SK-N-SH (cell line): Measurements from ENCODE around the gene SLC17A9. TPM values are rescaled to one million over a fixed set of nuclear protein-coding genes. Genes with fewer than 3 reads are reported as not detected.

ENCODE experiments used
- CTCF ChIA-PET: fragments of 300-600, 350-600 bp; formaldehyde crosslinking; extraction: SDS; loops from one replicate; lab custom pipeline; 2021; lab: Yijun Ruan, JAX
- POLR2A ChIA-PET: fragments of 350-600 bp; sonication (Branson Sonifier 250); formaldehyde crosslinking; extraction: SDS; loops from one replicate; lab custom pipeline; 2020; ENCODE audit warnings: antibody characterized with exemption, inconsistent platforms; lab: Yijun Ruan, JAX
- DNase-seq: peaks from one replicate; pipeline ENCODE4 v3.0.0; 2012
- H2AFZ ChIP-seq: fragments of 200-600 bp; sonication (generic); 2 replicates; pipeline ENCODE4 v1.8.1; 2016; ENCODE audit warnings: antibody characterized with exemption, mild to moderate bottlenecking, low read depth
- H3F3A ChIP-seq: fragments of 200-600 bp; sonication (generic); replicated peaks from 2 replicates; pipeline ENCODE3; 2016; ENCODE audit warnings: antibody characterized with exemption, mild to moderate bottlenecking; ENCODE audit not compliant: insufficient read depth
- H3K27ac ChIP-seq, 2 experiments: fragments of 200-500 bp in 1 of 2; fragments of 200-600 bp in 1 of 2; sonication (Bioruptor generic) in 1 of 2; sonication (generic), shearing (Covaris generic) in 1 of 2; 2 replicates each; pipeline versions ENCODE4 v1.5.1 to v1.6.1; 2014 to 2016; ENCODE audit warnings: low read depth in 2 of 2, inconsistent platforms in 1 of 2, low read length in 1 of 2, mild to moderate bottlenecking in 1 of 2, mixed read lengths in 1 of 2
- H3K27me3 ChIP-seq: fragments of 200-600 bp; sonication (generic), shearing (Covaris generic); 2 replicates; pipeline ENCODE4 v1.6.1; 2016; ENCODE audit warnings: mixed run types; ENCODE audit not compliant: insufficient read depth
- H3K36me3 ChIP-seq, 2 experiments: fragments of 200-500 bp in 1 of 2; fragments of 200-600 bp in 1 of 2; sonication (Bioruptor generic) in 1 of 2; sonication (generic) in 1 of 2; replicated peaks in 1 of 2; 2 replicates each; pipeline versions ENCODE3 to v1.5.1; 2014 to 2016; ENCODE audit warnings: low read length in 1 of 2, mild to moderate bottlenecking in 1 of 2; ENCODE audit not compliant: insufficient read depth in 2 of 2, control insufficient read depth in 1 of 2
- H3K4me1 ChIP-seq, 2 experiments: fragments of 200-500 bp in 1 of 2; fragments of 200-600 bp in 1 of 2; sonication (Bioruptor generic) in 1 of 2; sonication (generic), shearing (Covaris generic) in 1 of 2; 2 replicates each; pipeline versions ENCODE4 v1.5.1 to v1.6.1; 2014 to 2016; ENCODE audit warnings: low read depth in 1 of 2, low read length in 1 of 2, mixed run types in 1 of 2; ENCODE audit not compliant: insufficient read depth in 2 of 2, control insufficient read depth in 1 of 2
- H3K4me2 ChIP-seq: fragments of 200-600 bp; sonication (generic), shearing (Covaris generic); 2 replicates; pipeline ENCODE4 v1.6.1; 2017; ENCODE audit warnings: mixed run types
- H3K4me3 ChIP-seq, 2 experiments: fragments of 200-500 bp in 1 of 2; fragments of 200-600 bp in 1 of 2; sonication (Bioruptor generic) in 1 of 2; sonication (generic), shearing (Covaris generic) in 1 of 2; 2 replicates each; pipeline versions ENCODE4 v1.5.1 to v1.8.1; 2014 to 2016; ENCODE audit warnings: low read depth in 2 of 2, inconsistent platforms in 1 of 2, low read length in 1 of 2, mild to moderate bottlenecking in 1 of 2, mixed read lengths in 1 of 2, moderate library complexity in 1 of 2
- H3K79me2 ChIP-seq: fragments of 200-600 bp; sonication (generic); 2 replicates; pipeline ENCODE4 v1.8.1; 2017; ENCODE audit warnings: mild to moderate bottlenecking; ENCODE audit not compliant: insufficient read depth
- H3K9ac ChIP-seq: fragments of 200-600 bp; sonication (generic); 2 replicates; pipeline ENCODE4 v1.6.1; 2017; ENCODE audit warnings: mixed run types
- H3K9me2 ChIP-seq: fragments of 200-600 bp; sonication (generic); 2 replicates; pipeline ENCODE4 v1.6.1; 2017; ENCODE audit warnings: mixed run types
- H3K9me3 ChIP-seq: fragments of 200-600 bp; sonication (generic); 2 replicates; pipeline ENCODE4 v1.6.1; 2017; ENCODE audit warnings: mixed run types, mild to moderate bottlenecking, moderate library complexity
- H4K20me1 ChIP-seq: fragments of 200-600 bp; sonication (generic); 2 replicates; pipeline ENCODE4 v1.6.1; 2017; ENCODE audit warnings: mild to moderate bottlenecking, mixed run types; ENCODE audit not compliant: insufficient read depth
- ELF1 ChIP-seq: IDR thresholded peaks from 2 replicates; pipeline ENCODE4 v1.4.0; 2012
- FOXJ3 ChIP-seq: sonication (generic); formaldehyde crosslinking; IDR thresholded peaks from 2 replicates; pipeline ENCODE4 v1.5.1; 2020; ENCODE audit warnings: mild to moderate bottlenecking, missing genetic modification reagents
- FOXM1 ChIP-seq: IDR thresholded peaks from 2 replicates; pipeline ENCODE4 v1.4.0; 2012; ENCODE audit warnings: low read depth, mild to moderate bottlenecking
- JUND ChIP-seq: IDR thresholded peaks from 2 replicates; pipeline ENCODE4 v1.4.0; 2012
- MEF2A ChIP-seq: IDR thresholded peaks from 2 replicates; pipeline ENCODE4 v1.4.0; 2012; ENCODE audit warnings: low read depth, borderline replicate concordance
- MXI1 ChIP-seq: IDR thresholded peaks from 2 replicates; pipeline ENCODE4 v1.6.1; 2012; ENCODE audit warnings: mild to moderate bottlenecking, low read depth, low read length, improper control_type of control experiment
- POLR2AphosphoS5 ChIP-seq: IDR thresholded peaks from 2 replicates; pipeline ENCODE4 v1.6.1; 2012; ENCODE audit warnings: low read depth, low read length
- RAD21 ChIP-seq: IDR thresholded peaks from 2 replicates; pipeline ENCODE4 v1.6.1; 2012; ENCODE audit warnings: mild to moderate bottlenecking, low read length
- RCOR1 ChIP-seq: fragments of 150-350 bp; IDR thresholded peaks from 2 replicates; pipeline ENCODE4 v1.6.1; 2017; ENCODE audit warnings: antibody characterized with exemption, low read length
- RFX5 ChIP-seq: IDR thresholded peaks from 2 replicates; pipeline ENCODE4 v1.6.1; 2012; ENCODE audit warnings: mild to moderate bottlenecking, improper control_type of control experiment, low read length
- RXRA ChIP-seq: IDR thresholded peaks from 2 replicates; pipeline ENCODE4 v1.4.0; 2012; ENCODE audit warnings: low read depth, mild to moderate bottlenecking, borderline replicate concordance
- SMC3 ChIP-seq: IDR thresholded peaks from 2 replicates; pipeline ENCODE4 v1.6.1; 2012; ENCODE audit warnings: low read depth, low read length, improper control_type of control experiment
- YY1 ChIP-seq: IDR thresholded peaks from 2 replicates; pipeline ENCODE4 v1.4.0; 2012; ENCODE audit warnings: low read depth, mild to moderate bottlenecking
- WGBS: methylation state at CpG from one replicate; pipeline ENCODE4 v1.1.6; 2017; ENCODE audit warnings: low lambda C conversion rate; 5-methylcytosine and 5-hydroxymethylcytosine counted together
- polyA plus RNA-seq, 3 experiments: library from polyadenylated mRNA; depleted of rRNA; stranded (reverse); fragments of >200 nt; gene quantifications; 2 replicates each; pipeline ENCODE4 v1.2.3, GENCODE V29; 2012
- TF ChIP-seq, protein P1 (sequence below): IDR thresholded peaks from 2 replicates; pipeline ENCODE4 v1.6.1; 2012; ENCODE audit warnings: mild to moderate bottlenecking, low read depth, low read length, moderate library complexity
- TF ChIP-seq, protein P2 (sequence below): IDR thresholded peaks from 2 replicates; pipeline ENCODE4; 2012
- TF ChIP-seq, protein P3 (sequence below): IDR thresholded peaks from 2 replicates; pipeline ENCODE4 v1.4.0; 2012; ENCODE audit warnings: low read depth, borderline replicate concordance
- TF ChIP-seq, protein P4 (sequence below): IDR thresholded peaks from 2 replicates; pipeline ENCODE4 v1.4.0; 2012; ENCODE audit warnings: low read depth, borderline replicate concordance

The SLC17A9 gene
- polyA plus RNA-seq, 1 of the 3 experiments (the other 2 are of a cell fraction), result not detected

DNA sequence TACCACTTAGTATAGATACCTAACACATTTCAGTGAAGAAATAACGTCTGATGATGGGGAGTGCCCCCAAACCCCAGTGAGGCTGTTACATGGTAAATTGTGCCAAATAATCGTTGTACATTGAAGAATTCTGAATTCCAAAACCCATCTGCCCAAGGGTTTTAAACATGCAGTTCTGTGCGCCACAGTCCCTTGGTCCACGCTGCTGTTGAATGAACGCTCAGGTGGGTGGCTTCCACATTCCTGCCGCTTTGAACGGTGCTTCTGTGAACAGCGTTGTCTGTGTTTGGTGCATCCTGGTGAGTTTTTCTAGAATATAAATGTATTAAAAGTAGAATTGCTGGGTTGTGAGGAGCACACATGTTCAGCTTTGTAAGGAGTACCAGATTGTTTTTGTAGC, 11.6 kb upstream of the SLC17A9 start:
- CTCF ChIA-PET, result interaction anchor here (1.4 kb wide), 1 partner anchor 15 kb away, joined by 3 read pairs; the partner anchor contains the start of gene DIDO1
- H3K27me3 ChIP-seq, result no peaks in the 10 kb centered on the region
- no peak for DNase-seq
- H2AFZ ChIP-seq, result no peak overlapping the region
- H3K27ac ChIP-seq, result no peak overlapping the region
- no peak for TF ChIP-seq FOXM1
- TF ChIP-seq SMC3, result no peak
- TF ChIP-seq, protein P1, sequence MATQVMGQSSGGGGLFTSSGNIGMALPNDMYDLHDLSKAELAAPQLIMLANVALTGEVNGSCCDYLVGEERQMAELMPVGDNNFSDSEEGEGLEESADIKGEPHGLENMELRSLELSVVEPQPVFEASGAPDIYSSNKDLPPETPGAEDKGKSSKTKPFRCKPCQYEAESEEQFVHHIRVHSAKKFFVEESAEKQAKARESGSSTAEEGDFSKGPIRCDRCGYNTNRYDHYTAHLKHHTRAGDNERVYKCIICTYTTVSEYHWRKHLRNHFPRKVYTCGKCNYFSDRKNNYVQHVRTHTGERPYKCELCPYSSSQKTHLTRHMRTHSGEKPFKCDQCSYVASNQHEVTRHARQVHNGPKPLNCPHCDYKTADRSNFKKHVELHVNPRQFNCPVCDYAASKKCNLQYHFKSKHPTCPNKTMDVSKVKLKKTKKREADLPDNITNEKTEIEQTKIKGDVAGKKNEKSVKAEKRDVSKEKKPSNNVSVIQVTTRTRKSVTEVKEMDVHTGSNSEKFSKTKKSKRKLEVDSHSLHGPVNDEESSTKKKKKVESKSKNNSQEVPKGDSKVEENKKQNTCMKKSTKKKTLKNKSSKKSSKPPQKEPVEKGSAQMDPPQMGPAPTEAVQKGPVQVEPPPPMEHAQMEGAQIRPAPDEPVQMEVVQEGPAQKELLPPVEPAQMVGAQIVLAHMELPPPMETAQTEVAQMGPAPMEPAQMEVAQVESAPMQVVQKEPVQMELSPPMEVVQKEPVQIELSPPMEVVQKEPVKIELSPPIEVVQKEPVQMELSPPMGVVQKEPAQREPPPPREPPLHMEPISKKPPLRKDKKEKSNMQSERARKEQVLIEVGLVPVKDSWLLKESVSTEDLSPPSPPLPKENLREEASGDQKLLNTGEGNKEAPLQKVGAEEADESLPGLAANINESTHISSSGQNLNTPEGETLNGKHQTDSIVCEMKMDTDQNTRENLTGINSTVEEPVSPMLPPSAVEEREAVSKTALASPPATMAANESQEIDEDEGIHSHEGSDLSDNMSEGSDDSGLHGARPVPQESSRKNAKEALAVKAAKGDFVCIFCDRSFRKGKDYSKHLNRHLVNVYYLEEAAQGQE, result no peak
- no peak for TF ChIP-seq MEF2A
- TF ChIP-seq POLR2AphosphoS5, result no peak
- no peak for TF ChIP-seq RCOR1
- TF ChIP-seq, protein P2, sequence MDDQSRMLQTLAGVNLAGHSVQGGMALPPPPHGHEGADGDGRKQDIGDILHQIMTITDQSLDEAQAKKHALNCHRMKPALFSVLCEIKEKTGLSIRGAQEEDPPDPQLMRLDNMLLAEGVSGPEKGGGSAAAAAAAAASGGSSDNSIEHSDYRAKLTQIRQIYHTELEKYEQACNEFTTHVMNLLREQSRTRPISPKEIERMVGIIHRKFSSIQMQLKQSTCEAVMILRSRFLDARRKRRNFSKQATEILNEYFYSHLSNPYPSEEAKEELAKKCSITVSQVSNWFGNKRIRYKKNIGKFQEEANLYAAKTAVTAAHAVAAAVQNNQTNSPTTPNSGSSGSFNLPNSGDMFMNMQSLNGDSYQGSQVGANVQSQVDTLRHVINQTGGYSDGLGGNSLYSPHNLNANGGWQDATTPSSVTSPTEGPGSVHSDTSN, result no peak
- TF ChIP-seq, protein P3, sequence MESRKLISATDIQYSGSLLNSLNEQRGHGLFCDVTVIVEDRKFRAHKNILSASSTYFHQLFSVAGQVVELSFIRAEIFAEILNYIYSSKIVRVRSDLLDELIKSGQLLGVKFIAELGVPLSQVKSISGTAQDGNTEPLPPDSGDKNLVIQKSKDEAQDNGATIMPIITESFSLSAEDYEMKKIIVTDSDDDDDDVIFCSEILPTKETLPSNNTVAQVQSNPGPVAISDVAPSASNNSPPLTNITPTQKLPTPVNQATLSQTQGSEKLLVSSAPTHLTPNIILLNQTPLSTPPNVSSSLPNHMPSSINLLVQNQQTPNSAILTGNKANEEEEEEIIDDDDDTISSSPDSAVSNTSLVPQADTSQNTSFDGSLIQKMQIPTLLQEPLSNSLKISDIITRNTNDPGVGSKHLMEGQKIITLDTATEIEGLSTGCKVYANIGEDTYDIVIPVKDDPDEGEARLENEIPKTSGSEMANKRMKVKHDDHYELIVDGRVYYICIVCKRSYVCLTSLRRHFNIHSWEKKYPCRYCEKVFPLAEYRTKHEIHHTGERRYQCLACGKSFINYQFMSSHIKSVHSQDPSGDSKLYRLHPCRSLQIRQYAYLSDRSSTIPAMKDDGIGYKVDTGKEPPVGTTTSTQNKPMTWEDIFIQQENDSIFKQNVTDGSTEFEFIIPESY, result no peak
- no peak for TF ChIP-seq RAD21
- TF ChIP-seq, protein P4, sequence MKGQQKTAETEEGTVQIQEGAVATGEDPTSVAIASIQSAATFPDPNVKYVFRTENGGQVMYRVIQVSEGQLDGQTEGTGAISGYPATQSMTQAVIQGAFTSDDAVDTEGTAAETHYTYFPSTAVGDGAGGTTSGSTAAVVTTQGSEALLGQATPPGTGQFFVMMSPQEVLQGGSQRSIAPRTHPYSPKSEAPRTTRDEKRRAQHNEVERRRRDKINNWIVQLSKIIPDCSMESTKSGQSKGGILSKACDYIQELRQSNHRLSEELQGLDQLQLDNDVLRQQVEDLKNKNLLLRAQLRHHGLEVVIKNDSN, result no peak
- no peak for TF ChIP-seq RXRA
- no peak for TF ChIP-seq YY1
- no peak for TF ChIP-seq MXI1
- no peak for TF ChIP-seq RFX5
- TF ChIP-seq JUND, result no peak
- no peak for TF ChIP-seq FOXJ3 (CRISPR knock-in tag)
- no peak for TF ChIP-seq ELF1
- no peaks in the 10 kb centered on the region for H3K9me3 ChIP-seq
- H4K20me1 ChIP-seq, result peaks cover 35% of the 10 kb centered on the region
- WGBS, result 87% methylated on average over 8 of the region's 8 CpGs
- no peak overlapping the region for H3K4me3 ChIP-seq
- H3K4me1 ChIP-seq, result peaks cover 5 to 12% of the 10 kb centered on the region in 2 experiments
- no peak overlapping the region for H3K4me2 ChIP-seq
- H3K36me3 ChIP-seq, result peaks cover 34 to 41% of the 10 kb centered on the region in 2 experiments
- POLR2A ChIA-PET, result no interaction called here
- H3K9me2 ChIP-seq, result no peaks in the 10 kb centered on the region
- H3K9ac ChIP-seq, result no peak overlapping the region
- peaks cover 79% of the 10 kb centered on the region for H3K79me2 ChIP-seq
- H3F3A ChIP-seq, result peaks cover 12% of the 10 kb centered on the region
